Measurements from ENCODE around the gene AHSA1. TPM values are rescaled to one million over a fixed set of nuclear protein-coding genes. Genes with fewer than 3 reads are reported as not detected.

The AHSA1 gene
- total and polyA plus RNA-seq, 10 of the 15 experiments (the other 5 are each of a cell fraction or from before 2014, with no cell fraction given), result 51.8 to 295 (median 201) TPM

DNA sequence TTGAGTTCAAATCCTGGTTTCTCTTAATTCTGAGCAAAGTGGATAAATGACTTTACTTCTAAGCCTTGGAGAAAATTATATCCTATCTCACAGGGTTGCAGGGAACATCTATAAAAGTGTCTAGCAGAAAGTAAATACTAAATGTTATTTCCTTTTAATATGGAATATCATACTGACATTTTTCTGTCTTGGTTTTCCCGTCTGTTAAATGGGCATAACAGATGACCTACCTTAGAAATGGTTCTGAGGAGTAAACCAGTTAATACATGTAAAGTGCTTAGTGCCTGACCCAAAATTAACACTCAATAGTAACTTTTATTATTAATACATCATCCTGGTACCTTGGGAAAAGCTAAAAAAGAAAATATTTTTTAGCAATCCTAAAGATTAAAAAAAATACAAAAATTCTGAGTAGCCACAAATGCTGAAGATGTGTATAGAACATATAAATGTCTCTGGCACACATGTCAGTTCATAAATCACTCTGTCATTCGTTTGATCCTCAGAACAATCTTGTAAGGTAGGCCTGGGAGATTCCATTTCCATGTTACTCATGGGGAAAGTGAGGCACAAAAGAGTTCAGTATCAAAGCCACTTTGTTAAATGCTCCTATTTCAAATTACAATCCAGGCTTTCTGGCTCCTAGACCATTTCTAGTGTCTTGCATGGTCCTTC lies 1.8 kb upstream of the AHSA1 start:
- intact Hi-C loops (cut with micrococcal nuclease; ENCODE audit: unreplicated experiment) (loop anchor here (2.0 to 5.0 kb wide), 3 partner anchors 135 to 305 kb away; partner anchors contain the start of genes GSTZ1, POMT2 and SNW1), in situ Hi-C loops (cut with MboI) (no loop called here)
- Histone ChIP-seq H3K4me3 (peak overlapping the region; percentile 88), H3K9me3 (replicated peaks; ENCODE audit: control insufficient read depth, insufficient read depth, low read length) (no peaks in the 10 kb centered on the region), H3K27ac (ENCODE audit: control insufficient read depth, insufficient read depth) (0 out of 2 replicates have a peak overlapping the region, but pooled peaks have one; percentile 97), H3K27me3 (replicated peaks in 1 of 2; ENCODE audit: control insufficient read depth in 2 of 2, insufficient read depth in 2 of 2, low read length in 1 of 2) (no peaks in the 10 kb centered on the region), H3K9ac (ENCODE audit: control insufficient read depth, insufficient read depth, low read length) (peak overlapping the region; percentile 88), H3K79me2 (ENCODE audit: control insufficient read depth, insufficient read depth, low read length) (peaks cover 51% of the 10 kb centered on the region), H4K20me1 (ENCODE audit: control insufficient read depth, insufficient read depth) (0 out of 2 replicates have a peak, but pooled peaks cover 4% of the 10 kb centered on the region), H3K4me1 (ENCODE audit: control insufficient read depth, insufficient read depth, low read length) (peaks cover 13% of the 10 kb centered on the region), H2AFZ (ENCODE audit: control insufficient read depth, low read depth, low read length) (no peak overlapping the region), H3K36me3 (ENCODE audit: control insufficient read depth in 2 of 2, insufficient read depth in 2 of 2, low read length in 1 of 2) (peaks cover 0 to 12% of the 10 kb centered on the region in 2 experiments; a peak in 2 of 4 replicates), H3K4me2 (ENCODE audit: control insufficient read depth, insufficient read depth) (peak overlapping the region; percentile 76)
- SMC1A ChIA-PET (ENCODE audit: uncharacterized antibody, unreplicated experiment), result interaction anchor here (0.6 to 2.8 kb wide), 4 partner anchors 10 to 140 kb away, joined by 3 to 8 read pairs (median 6); no protein-coding TSS in a partner anchor
- WGBS (ENCODE audit: insufficient coverage, insufficient replicate concordance, low lambda C conversion rate, missing lambda C conversion rate), result 74% methylated on average over 2 of the region's 2 CpGs
- RAD21 ChIA-PET (ENCODE audit: unreplicated experiment), result interaction anchor here (1.4 to 2.6 kb wide), 3 partner anchors 87 to 252 kb away, joined by 3 to 10 read pairs (median 5); no protein-coding TSS in a partner anchor
- no peak for ATAC-seq
- no peak for TF ChIP-seq POLR2AphosphoS2 (IDR thresholded peaks at IDR 0.05; ENCODE audit: low read depth, low read length)
- TF ChIP-seq CBX5 (IDR thresholded peaks at IDR 0.05; ENCODE audit: low read depth), result no peak
- TF ChIP-seq ASH2L (IDR thresholded peaks at IDR 0.05; ENCODE audit: borderline replicate concordance, low read depth), result no peak
- TF ChIP-seq NR2F1 (conservative IDR thresholded peaks at IDR 0.05), result no peak
- TF ChIP-seq, protein P1, sequence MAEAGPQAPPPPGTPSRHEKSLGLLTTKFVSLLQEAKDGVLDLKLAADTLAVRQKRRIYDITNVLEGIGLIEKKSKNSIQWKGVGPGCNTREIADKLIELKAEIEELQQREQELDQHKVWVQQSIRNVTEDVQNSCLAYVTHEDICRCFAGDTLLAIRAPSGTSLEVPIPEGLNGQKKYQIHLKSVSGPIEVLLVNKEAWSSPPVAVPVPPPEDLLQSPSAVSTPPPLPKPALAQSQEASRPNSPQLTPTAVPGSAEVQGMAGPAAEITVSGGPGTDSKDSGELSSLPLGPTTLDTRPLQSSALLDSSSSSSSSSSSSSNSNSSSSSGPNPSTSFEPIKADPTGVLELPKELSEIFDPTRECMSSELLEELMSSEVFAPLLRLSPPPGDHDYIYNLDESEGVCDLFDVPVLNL (IDR thresholded peaks at IDR 0.05; ENCODE audit: low read depth, low read length), result no peak
- no peak for TF ChIP-seq MTA3 (IDR thresholded peaks at IDR 0.05; ENCODE audit: borderline replicate concordance, low read length)
- no peak for TF ChIP-seq FOS (IDR thresholded peaks at IDR 0.05; ENCODE audit: borderline replicate concordance, extremely low read depth, insufficient read length)
- no peak for TF ChIP-seq SUPT20H (IDR thresholded peaks at IDR 0.05; ENCODE audit: borderline replicate concordance, control insufficient read depth, low read depth, low read length)
- TF ChIP-seq NBN (IDR thresholded peaks at IDR 0.05), result no peak
- TF ChIP-seq CHD4 (IDR thresholded peaks at IDR 0.05), result no peak
- TF ChIP-seq LARP7 (IDR thresholded peaks at IDR 0.05), result no peak
- TF ChIP-seq HCFC1 (IDR thresholded peaks at IDR 0.05; ENCODE audit: low read length), result no peak
- TF ChIP-seq, protein P2, sequence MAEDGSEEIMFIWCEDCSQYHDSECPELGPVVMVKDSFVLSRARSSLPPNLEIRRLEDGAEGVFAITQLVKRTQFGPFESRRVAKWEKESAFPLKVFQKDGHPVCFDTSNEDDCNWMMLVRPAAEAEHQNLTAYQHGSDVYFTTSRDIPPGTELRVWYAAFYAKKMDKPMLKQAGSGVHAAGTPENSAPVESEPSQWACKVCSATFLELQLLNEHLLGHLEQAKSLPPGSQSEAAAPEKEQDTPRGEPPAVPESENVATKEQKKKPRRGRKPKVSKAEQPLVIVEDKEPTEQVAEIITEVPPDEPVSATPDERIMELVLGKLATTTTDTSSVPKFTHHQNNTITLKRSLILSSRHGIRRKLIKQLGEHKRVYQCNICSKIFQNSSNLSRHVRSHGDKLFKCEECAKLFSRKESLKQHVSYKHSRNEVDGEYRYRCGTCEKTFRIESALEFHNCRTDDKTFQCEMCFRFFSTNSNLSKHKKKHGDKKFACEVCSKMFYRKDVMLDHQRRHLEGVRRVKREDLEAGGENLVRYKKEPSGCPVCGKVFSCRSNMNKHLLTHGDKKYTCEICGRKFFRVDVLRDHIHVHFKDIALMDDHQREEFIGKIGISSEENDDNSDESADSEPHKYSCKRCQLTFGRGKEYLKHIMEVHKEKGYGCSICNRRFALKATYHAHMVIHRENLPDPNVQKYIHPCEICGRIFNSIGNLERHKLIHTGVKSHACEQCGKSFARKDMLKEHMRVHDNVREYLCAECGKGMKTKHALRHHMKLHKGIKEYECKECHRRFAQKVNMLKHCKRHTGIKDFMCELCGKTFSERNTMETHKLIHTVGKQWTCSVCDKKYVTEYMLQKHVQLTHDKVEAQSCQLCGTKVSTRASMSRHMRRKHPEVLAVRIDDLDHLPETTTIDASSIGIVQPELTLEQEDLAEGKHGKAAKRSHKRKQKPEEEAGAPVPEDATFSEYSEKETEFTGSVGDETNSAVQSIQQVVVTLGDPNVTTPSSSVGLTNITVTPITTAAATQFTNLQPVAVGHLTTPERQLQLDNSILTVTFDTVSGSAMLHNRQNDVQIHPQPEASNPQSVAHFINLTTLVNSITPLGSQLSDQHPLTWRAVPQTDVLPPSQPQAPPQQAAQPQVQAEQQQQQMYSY (CRISPR knock-in tag; IDR thresholded peaks at IDR 0.05), result no peak
- TF ChIP-seq, protein P3, sequence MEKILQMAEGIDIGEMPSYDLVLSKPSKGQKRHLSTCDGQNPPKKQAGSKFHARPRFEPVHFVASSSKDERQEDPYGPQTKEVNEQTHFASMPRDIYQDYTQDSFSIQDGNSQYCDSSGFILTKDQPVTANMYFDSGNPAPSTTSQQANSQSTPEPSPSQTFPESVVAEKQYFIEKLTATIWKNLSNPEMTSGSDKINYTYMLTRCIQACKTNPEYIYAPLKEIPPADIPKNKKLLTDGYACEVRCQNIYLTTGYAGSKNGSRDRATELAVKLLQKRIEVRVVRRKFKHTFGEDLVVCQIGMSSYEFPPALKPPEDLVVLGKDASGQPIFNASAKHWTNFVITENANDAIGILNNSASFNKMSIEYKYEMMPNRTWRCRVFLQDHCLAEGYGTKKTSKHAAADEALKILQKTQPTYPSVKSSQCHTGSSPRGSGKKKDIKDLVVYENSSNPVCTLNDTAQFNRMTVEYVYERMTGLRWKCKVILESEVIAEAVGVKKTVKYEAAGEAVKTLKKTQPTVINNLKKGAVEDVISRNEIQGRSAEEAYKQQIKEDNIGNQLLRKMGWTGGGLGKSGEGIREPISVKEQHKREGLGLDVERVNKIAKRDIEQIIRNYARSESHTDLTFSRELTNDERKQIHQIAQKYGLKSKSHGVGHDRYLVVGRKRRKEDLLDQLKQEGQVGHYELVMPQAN (conservative IDR thresholded peaks at IDR 0.05), result no peak
- TF ChIP-seq, protein P4, sequence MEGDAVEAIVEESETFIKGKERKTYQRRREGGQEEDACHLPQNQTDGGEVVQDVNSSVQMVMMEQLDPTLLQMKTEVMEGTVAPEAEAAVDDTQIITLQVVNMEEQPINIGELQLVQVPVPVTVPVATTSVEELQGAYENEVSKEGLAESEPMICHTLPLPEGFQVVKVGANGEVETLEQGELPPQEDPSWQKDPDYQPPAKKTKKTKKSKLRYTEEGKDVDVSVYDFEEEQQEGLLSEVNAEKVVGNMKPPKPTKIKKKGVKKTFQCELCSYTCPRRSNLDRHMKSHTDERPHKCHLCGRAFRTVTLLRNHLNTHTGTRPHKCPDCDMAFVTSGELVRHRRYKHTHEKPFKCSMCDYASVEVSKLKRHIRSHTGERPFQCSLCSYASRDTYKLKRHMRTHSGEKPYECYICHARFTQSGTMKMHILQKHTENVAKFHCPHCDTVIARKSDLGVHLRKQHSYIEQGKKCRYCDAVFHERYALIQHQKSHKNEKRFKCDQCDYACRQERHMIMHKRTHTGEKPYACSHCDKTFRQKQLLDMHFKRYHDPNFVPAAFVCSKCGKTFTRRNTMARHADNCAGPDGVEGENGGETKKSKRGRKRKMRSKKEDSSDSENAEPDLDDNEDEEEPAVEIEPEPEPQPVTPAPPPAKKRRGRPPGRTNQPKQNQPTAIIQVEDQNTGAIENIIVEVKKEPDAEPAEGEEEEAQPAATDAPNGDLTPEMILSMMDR (IDR thresholded peaks at IDR 0.05 in 2 of 3, conservative IDR thresholded peaks at IDR 0.05 in 1 of 3; ENCODE audit: control insufficient read depth in 2 of 3, extremely low read depth in 1 of 3, insufficient read depth in 1 of 3, low read depth in 3 of 3, low read length in 3 of 3), result no peak
- DNase-seq (ENCODE audit: low read depth, low spot score), result no peak
- POLR2A ChIA-PET, result no interaction called here
- CTCF ChIA-PET, result interaction anchor here (1.2 to 4.6 kb wide), 4 partner anchors 96 to 251 kb away, joined by 4 to 140 read pairs (median 18); partner anchors contain the start of genes ALKBH1 and SLIRP
- FAIRE-seq, result no peak
- BruUV-seq (replicated peaks), result no TSS peak

Data from GM12878 (cell line).